IPS-NIHi7 (cell line): ENCODE measurements around the gene ADCY1.

Experiments used
- DNase-seq: peaks from one replicate; pipeline ENCODE4 v3.0.0; 2012; ENCODE audit warnings: mixed read lengths; ENCODE audit errors: extremely low spot score

Gene ADCY1

DNA sequence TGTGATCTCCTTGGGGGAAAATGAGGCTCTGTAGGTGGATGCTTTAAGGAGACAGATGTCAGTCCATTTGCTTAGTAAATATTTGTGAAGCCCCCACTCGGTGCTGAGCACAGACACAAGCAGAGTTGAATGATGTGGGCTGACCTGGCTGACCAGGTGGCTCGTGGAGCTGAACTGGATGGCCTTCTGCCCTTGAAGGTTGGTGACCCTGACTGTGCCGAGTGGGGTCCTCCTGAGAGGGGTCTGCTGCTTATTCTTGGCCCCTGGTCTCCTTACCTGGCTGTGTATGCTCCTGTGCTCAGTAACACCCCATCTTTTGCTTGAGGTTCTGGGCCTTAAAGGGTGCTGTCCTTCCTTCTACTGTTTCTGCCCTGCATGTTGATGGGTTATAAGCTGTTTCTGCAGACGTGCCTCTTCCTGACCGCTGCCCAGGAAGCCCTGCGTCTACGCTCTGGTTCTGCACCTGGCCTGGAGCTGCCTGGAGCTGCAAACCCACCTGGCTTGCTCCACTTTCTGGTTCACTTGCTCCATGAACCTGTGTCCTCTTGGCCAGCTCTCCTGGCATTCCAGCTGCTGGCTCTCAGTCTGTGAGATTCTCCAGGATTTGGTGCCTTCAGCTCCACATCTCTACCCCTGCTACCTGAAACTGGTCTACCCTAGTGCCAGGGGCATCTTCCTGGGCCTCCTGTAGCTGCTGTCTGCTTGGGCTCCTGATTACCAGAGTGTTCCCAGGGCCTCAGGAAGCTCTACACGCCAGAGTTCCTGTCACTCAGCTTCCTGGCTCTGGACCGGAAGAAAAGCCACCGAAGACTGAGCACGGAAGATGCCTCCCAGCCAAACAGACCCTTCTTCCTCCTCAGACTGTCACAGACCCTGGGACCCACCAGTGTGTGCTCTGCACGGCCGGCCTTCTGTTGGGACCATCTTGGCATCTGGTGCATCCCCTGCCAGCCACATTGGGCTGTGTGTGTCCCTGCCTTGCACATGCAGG lies 76.5 kb downstream of the ADCY1 start:
- DNase-seq = no peak

DNA sequence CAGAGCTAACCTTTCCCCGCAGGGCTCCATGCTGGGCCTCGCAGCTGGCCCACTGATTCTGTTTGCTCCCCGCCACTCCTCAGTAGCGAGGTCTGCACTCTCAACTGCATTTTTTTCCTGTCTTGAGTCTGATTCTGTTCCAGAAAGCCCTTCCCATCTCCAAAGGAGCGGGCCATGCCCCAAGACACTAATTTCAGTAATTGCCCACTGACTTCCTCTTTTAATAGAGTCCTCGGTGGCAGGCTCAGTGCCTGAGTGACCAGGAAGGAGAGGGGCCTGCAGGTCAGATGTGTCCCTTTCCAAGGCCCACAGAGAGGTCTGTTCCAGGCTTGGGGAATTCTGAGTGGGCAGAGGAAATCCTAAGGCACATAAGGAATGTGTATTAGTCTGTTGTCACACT lies 77.4 kb downstream of the ADCY1 start:
- no peak for DNase-seq

DNA sequence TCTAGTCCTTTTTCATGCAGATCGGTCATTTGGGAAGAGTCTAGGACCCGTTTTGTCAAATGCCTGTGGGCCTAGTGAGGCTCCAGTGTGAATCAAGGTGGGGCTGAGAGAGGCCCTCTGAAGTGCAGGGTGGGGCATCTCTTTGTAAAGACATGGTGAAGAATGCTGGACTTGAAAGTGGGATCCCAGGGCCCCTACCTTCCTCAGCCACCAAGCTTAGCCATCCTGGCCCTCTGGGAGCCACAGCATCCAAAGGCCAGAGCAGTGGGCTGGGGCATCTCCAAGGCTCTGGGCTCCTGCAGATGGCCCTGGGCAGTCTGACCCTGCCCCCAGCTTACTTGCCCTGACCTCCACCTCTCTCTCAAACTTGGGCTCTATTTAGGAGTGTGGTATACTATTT lies 78.5 kb downstream of the ADCY1 start:
- DNase-seq = no peak

DNA sequence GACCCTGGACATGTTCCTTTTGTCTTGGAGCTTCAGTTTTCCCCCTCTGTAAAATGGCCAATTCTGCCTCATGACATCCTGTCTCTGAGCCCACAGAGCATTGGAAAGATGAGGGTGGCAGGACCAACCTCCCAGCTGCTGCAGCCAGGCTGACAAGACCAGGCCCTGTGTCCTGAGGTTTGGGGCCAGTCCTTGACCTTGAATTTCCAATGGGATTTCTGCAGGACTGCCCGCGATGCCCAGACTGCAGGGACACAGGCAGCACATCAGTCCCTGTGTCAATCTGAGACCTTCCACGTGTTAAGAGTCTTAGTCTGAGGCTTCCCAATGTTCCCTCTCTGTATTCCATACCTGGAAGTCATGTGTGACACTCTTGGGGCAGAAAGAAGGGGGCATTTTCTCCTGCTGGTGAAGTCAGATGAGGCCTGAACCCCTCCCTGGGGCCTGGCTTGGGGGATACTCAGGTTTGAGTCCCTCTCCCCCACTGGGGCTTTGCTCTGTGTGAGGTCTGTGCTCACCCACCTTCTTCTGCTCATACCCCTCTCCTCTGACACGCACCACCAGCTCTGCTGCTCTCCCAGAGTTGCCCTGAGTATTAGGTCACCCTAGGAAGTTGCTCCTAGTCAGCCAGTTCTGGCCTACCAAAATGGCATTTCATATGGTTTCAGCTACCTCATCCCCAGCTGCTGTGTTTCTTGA lies 79.2 kb downstream of the ADCY1 start:
- no peak for DNase-seq

DNA sequence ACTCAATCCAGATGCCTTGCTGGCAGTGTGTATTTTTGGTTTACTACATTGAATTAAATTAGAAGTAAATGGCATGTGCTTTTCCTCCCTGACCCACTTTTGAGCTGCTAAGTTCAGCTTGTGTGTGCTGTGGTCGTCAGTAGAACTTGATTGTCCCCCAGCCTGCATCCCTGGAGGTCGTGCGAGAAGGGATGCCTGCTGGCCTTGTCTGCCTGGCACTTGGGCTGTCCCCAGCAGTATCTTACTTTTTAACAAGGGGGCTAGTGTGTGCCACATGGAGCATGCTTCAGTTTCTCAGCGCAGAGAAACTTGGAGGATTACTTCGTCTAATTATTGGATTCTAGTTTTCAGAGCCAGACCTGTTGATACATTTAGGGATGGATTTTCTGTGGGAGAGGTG lies 80.2 kb downstream of the ADCY1 start:
- DNase-seq = no peak

DNA sequence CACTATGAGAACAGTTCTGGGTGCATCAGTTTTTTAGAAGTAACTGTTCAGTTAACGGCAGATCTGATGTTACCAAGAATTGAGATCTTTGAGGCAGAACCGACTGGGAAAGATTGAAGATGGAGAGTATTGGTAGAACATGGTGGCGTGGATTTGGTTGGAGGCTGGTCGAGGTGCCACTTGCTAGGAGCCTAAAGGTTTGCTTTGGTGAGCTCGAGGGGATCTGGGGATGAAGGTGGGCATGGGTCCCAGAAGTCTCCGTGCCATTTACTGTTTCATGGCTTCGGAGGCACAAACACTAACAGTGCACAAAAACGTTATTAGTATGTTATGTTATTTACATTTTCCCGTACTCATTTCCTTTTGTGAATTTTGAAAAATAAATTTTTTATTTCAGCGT lies 81.4 kb downstream of the ADCY1 start:
- no peak for DNase-seq

DNA sequence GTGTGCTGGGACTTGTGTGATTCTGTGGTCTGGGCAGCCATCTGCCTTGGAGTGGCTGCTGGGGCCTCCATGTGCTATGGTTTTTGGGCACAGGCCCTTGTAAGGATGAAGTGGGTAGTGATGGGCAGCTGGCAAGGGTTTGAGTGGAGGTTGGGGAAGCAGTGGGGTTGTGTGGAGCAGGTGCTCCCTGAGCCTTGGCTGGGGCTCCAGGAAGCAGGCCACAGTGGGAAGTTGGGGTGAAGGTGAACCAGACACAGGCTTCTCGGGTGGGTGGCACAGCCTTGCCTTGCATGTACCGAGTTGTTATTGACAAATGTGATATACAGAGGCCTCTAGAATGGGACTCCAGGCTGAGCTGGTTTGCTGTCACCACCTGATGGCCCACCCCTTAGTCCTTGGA lies 82.3 kb downstream of the ADCY1 start:
- DNase-seq = no peak

DNA sequence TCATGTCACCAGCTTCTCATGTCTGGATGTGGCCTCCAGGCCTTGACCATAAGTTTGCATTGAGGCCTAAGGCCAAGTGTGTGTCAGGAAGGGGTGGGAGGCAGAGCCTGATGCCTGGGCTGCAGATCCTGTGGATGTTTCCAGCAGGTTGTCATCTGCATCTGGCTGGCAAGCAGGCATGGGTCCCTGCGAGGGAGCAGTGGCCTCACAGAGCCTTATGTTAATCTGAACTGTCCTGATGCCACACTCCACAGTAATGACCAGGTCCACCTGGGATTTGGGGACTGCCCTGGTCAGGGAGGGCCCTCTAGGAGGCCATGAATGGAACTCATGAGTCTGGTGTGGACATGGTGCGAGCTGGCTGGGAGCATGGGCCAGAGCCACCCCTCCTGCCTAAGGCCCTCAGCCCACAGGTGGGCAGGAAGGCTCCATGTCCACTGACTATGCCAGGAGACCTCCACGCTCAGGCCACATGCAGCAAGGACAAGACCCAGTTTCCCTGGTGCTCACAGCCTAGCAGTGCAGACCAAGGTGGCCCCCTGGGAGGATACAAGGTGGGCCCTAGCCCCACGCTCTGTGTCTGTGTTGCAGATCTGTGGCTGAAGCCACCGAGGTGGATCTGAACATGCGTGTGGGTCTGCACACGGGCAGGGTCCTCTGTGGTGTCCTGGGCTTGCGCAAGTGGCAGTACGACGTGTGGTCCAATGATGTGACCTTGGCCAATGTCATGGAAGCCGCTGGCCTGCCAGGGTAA lies 83.1 kb downstream of the ADCY1 start:
- DNase-seq = no peak

DNA sequence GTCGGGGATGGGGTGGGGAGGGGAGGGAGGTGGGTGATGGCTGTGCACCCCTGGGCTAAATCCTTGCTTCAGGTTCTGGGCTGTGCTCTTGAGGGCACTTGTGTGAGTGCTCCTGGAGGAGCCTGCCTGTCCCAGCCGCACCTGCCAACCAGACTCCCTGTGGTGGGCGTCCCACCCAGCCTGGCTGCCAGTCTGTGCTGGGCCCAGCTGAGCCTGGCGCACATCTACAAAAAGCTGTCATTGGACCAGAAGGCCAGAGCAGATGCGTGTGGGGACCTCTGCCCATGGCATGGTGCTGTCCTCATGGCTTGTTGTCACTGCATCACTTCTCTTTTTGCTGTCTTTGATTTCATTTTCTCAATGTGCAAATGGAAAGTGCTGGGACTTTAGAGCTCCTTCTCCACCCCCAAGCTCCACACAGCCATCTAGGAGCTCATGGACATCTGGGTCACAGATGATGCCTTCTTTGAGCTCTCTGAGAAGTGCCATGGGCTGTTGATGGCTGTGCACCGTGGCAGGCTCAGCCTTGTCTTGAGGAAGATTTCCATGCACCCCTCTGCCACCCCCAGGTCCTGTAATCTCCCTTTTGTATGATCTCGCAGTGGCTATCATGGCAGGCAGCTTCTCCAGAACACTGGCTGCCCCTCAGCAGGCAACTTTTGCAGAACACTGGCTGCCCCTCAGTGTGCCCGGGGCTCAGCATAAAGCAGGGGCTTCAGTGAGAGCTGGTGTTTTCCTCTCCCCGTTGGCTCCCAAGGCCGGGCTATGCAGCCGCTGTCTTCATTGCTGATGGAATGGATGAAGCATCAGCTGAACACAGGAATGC lies 83.9 kb downstream of the ADCY1 start:
- DNase-seq = no peak

DNA sequence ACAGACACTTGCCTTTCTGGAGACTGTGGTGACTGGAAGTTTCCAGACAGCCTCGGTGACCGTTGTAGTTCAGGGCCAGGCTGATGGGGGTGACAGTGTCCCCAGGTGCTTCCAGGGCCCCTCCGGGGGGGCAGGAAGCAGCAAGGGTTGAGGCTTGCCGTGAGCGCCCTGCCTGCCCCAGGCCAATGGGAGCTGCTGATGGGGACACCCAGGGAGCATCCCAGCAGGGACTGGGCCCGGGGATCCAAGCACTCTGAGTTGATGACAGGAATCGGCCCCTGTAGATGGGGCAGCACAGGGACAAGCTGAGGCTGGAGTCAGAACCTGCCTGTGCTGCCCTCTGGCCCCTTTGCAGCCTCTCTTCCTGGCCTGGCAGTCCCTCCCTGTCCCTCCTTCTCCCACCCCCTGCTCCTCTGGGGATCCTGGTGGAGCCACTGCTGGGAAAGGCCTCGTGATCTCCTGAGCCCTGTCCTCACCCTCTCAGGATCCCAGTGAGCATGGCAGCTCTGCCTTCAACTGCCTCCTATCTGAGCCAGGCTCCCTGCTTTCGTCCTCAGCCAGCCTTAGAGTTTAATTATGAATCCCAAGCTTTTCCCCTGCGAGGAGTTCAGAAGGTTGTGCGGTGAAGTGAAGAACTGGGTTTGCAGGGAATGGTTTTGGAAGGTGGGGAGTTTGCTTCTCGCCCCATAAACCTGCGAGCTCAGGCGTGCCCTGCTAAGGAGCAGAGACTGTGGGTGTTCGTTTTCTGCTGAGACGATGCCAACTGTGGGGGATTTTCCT lies 84.7 kb downstream of the ADCY1 start:
- DNase-seq = no peak

DNA sequence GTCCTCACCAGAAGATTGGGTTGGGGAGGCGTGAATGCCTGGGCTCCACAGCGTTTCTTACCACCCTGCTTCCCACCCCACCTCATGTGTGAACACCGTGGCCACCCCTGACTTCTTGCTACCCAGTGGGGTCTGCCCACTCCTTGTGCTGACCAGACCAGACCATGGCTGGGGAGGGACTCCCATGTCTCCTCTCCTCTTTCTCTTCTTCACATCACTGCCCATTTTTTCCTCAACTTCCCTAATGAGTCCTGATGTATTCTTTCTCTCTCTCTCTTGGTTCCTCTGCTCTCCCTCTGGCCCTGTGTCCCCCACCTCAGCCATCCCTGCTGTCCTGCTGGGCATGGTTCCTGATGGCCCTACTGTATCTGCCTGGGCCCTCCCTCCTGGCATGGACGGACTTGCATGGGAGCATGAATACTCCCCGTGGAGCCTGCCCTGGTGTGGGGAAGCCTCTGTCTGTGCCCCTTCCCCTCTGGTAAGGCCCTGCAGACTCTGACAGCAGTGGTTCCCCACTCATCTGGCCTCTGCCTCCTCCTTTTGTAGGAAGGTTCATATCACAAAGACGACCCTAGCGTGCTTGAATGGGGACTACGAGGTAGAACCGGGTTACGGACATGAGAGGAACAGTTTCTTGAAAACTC lies 85.5 kb downstream of the ADCY1 start:
- DNase-seq = no peak

DNA sequence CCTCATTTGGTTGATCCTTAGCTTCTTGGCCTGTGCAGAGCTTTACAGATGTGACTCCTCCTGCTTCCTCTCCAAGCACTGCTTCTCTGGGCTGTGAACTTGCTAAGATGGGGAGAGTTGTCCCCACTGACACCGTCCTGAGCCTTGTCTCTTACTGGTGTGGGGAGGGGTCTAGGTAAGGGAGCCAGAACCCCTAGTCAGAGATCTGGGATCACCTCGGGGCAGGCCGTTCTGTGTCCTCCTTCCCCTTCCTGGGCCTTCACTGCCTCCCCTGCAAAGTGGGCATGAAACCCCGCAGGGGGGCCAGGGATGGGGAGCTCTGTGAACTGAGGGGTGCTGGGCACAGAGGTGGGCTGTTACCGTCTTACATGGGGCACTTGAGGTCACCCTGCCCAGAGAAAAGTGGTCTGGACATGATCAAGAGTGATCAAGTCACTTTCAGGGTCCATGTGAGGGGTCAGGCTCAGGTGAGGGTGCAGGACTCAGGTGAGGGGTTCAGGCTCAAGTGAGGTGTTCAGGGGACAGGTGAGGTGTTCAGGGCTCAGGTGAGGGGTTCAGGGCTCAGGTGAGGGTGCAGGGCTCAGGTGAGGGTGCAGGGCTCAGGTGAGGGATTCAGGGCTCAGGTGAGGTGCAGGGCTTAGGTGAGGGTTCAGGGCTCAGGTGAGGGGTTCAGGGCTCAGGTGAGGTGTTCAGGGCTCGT lies 86.2 kb downstream of the ADCY1 start:
- DNase-seq = no peak

DNA sequence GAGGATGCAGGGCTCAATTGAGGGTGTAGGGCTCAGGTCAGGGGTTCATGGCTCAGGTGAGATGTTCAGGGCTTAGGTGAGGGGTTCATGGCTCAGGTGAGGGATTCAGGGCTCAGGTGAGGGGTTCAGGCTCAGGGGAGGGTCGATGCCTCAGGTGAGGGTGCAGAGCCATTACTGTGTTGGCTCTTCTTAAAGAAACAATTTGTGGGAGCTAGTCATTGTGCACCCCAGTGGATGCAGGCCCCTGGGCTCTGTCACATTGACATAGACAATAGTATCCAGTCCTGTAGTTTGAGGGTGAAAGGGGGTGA lies 86.7 kb downstream of the ADCY1 start:
- no peak for DNase-seq

DNA sequence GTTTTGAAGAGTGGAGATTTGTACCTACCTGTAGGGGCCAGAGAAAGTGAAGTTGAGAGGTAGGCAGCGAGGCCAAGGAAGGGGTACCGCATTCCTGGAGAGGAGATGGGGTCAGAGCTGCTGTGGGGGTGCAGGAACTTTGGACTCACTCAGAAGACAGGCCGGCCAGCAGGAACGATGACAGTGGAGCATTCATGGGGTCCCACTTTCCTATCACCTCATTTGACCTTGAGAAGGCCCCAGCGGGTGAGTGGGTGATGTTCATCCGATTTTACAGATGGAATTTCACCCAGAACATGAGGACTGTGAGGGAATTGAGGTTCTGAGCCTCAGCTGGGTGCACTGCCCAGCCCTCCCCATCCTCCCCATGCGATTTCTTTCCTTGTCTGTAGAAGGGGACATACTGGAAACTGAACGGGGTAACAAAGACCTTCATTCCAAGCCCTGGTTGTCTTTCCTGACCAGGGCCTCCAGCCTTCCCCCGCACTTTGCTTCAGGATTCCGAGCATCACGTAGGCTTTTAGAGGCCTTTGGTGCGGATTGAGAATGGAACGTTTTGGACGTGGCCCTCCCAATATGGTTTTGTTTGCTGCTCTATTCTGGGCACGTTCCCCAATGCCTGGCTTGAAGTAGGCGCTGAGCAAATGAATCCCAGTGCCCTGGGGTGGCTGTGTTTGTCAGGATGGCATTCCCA lies 87.3 kb downstream of the ADCY1 start:
- no peak for DNase-seq

DNA sequence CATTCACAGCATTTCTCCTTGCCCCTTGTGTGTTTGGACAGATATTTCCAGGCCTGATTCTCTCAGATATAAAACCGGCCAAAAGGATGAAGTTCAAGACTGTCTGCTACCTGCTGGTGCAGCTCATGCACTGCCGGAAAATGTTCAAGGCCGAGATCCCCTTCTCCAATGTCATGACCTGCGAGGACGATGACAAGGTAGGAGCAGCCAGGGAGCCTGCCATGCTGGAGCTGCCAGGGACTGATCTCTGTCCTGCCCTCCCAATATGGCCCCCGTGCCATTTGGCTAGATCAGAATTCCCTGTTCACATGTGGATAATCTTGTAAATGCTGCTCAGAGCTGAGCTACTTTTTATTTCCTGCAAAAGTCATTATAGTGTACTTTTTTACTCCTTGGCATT lies 87.8 kb downstream of the ADCY1 start:
- DNase-seq = no peak

DNA sequence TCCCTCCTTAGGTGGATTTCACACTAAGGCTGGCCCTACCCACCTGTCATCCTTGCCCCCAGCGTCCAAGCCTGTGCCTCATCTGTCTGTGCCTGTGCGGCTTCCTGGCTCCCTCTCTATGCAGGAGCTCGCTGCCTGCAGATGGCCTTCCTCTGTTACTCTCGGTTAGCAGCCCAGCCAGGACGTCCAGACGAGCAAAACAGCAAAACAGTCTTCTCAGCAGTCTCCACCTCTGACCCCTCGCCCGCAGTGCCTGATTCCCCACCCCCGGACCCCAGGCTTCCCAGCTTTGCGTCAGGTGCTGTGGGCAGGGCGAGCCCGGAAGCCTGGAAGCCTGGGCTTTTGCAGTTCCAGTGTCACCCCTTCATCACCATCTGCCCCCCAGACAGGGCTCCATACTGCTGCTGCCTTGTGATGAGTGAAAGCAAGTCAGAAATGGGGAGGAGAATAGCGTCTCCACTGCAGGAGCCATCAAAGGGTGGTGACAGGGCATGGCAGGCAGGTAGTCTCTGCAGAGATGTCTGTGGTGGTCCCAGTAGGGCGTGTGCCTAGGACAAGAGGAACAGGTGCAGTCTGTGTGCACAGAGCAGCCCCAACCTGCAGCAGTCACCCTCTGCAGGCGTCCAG lies 88.5 kb downstream of the ADCY1 start:
- no peak for DNase-seq

DNA sequence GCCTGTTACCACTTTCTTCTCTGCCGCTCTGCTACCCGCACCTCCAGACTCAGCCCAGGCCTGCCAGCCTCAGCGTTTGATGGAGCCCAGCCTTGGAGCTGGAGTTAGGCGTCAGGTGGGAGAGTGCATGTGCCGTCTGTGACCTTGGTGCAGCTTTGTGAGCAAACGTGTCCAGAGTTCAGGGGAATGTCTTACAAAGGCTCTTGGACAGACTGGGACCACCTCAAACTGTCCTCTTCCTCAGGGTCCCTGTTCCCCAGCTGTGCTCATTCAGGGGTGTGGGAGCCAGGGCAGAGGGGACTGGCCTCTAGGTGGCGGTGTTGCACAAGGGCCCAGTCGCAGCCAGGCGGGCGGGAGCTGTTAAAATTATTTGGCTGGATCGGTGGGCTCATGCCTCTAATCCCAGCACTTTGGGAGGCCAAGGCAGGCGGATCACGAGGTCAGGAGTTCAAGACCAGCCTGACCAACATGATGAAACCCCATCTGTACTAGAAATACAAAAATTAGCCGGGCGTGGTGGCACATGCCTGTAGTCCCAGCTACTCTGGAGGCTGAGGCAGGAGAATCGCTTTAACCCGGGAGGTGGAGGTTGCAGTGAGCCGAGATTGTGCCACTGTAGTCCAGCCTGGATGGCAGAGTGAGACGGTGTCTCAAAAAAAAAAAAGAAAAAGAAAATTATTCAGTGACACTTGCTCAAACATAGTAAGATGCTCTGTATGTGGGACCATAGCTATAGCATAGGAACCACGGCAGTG lies 89.2 kb downstream of the ADCY1 start:
- peak; percentile 82 for DNase-seq
